OCI-LY7 (cell line): ENCODE results near the gene TRIM28. TPM values are rescaled to one million over a fixed set of nuclear protein-coding genes. Genes with fewer than 3 reads are reported as not detected.

Experiments
- Bru-seq: library from RNA; stranded (reverse); fragments of 400-500 nt; gene quantifications from one replicate; lab custom pipeline; 2021; lab: Mats Ljungman, UMichigan
- BruChase-seq, 2 experiments: library from RNA; stranded (reverse); fragments of 400-500 nt; gene quantifications; one replicate each; lab custom pipeline; 2021; lab: Mats Ljungman, UMichigan
- BruUV-seq: library from RNA; stranded (reverse); fragments of 400-500 nt; replicated peaks from 2 replicates; lab custom pipeline; 2021; lab: Mats Ljungman, UMichigan
- CTCF ChIA-PET: fragments of 300-600 bp; sonication (Branson Sonifier 250); formaldehyde crosslinking; loops from one replicate; lab custom pipeline; 2022; ENCODE audit warnings: antibody characterized with exemption; ENCODE audit not compliant: unreplicated experiment; lab: Charles Lee
- POLR2A ChIA-PET: fragments of 300-600 bp; sonication (Branson Sonifier 250); formaldehyde crosslinking; loops from one replicate; lab custom pipeline; 2022; ENCODE audit warnings: antibody characterized with exemption; lab: Charles Lee
- DNase-seq: peaks from one replicate; pipeline ENCODE4 v3.0.0-alpha.2; 2015; ENCODE audit warnings: low spot score
- H2AFZ ChIP-seq: fragments of 200-600 bp; sonication (generic), shearing (Covaris generic); 2 replicates; pipeline ENCODE4 v1.6.1; 2014; ENCODE audit warnings: mild to moderate bottlenecking, antibody characterized with exemption, low read length, moderate library complexity
- H3K27ac ChIP-seq: fragments of 200-600 bp; sonication (generic); 2 replicates; pipeline ENCODE4 v1.5.1; 2014; ENCODE audit warnings: mixed run types, low read depth, mild to moderate bottlenecking, moderate library complexity, low read length, inconsistent platforms; ENCODE audit not compliant: poor library complexity, severe bottlenecking
- H3K36me3 ChIP-seq: fragments of 200-600 bp; sonication (generic); 2 replicates; pipeline ENCODE4 v1.6.1; 2014; ENCODE audit warnings: mild to moderate bottlenecking, antibody characterized with exemption, low read length, moderate library complexity, mixed read lengths; ENCODE audit not compliant: insufficient read depth
- H3K4me1 ChIP-seq: fragments of 200-600 bp; sonication (generic); 2 replicates; pipeline ENCODE4 v1.5.1; 2014; ENCODE audit warnings: mild to moderate bottlenecking, low read length; ENCODE audit not compliant: insufficient read depth, poor library complexity, severe bottlenecking
- H3K4me2 ChIP-seq: fragments of 200-600 bp; sonication (generic); 2 replicates; pipeline ENCODE4 v1.6.1; 2014; ENCODE audit warnings: mild to moderate bottlenecking, low read length
- H3K4me3 ChIP-seq: fragments of 200-600 bp; sonication (generic); 2 replicates; pipeline ENCODE4 v1.5.1; 2014; ENCODE audit warnings: mild to moderate bottlenecking, low read depth, low read length; ENCODE audit not compliant: poor library complexity, severe bottlenecking
- H3K79me2 ChIP-seq: fragments of 200-600 bp; sonication (generic); 2 replicates; pipeline ENCODE4 v1.6.1; 2016; ENCODE audit warnings: low read depth, mild to moderate bottlenecking, low read length, moderate library complexity, mixed read lengths; ENCODE audit not compliant: insufficient read depth
- H3K9me2 ChIP-seq: fragments of 200-600 bp; sonication (generic); 2 replicates; pipeline ENCODE4 v1.6.1; 2016; ENCODE audit warnings: mild to moderate bottlenecking, low read length, mixed read lengths; ENCODE audit not compliant: insufficient read depth
- H3K9me3 ChIP-seq: fragments of 200-600 bp; sonication (generic); 2 replicates; pipeline ENCODE4 v1.6.1; 2014; ENCODE audit warnings: mild to moderate bottlenecking, mixed run types, low read length, mixed read lengths
- H4K20me1 ChIP-seq: fragments of 200-600 bp; sonication (generic); 2 replicates; pipeline ENCODE4 v1.6.1; 2014; ENCODE audit warnings: mild to moderate bottlenecking, antibody characterized with exemption, low read length, moderate library complexity, mixed read lengths; ENCODE audit not compliant: insufficient read depth
- CTCF ChIP-seq: fragments of 200-600 bp; sonication (generic); conservative IDR thresholded peaks from 2 replicates; pipeline ENCODE4 v1.5.1; 2014; ENCODE audit warnings: mild to moderate bottlenecking, antibody characterized with exemption, low read length, moderate library complexity, mixed read lengths
- EZH2phosphoT487 ChIP-seq: fragments of 200-600 bp; sonication (generic); IDR thresholded peaks from 2 replicates; pipeline ENCODE4 v1.6.1; 2018; ENCODE audit warnings: low read depth, borderline replicate concordance, mild to moderate bottlenecking, mixed run types, antibody characterized with exemption, low read length, moderate library complexity, mixed read lengths
- intact Hi-C: fragments of 100-400 bp; cut with micrococcal nuclease; formaldehyde crosslinking; loops from one replicate; pipeline ENCODE4 v1.10.0; 2022; ENCODE audit not compliant: unreplicated experiment
- long read RNA-seq: library from polyadenylated mRNA; stranded (forward); transcript quantifications from one replicate; pipeline ENCODE4 v2.0.0, GENCODE V29; 2022
- total RNA-seq, 2 experiments: library from RNA; depleted of rRNA in 1 of 2; stranded (reverse); fragments of >200 nt in 1 of 2; shearing (Covaris generic) in 1 of 2; gene quantifications; 2 replicates each; pipeline ENCODE4 v1.2.3, GENCODE V29; 2014 to 2022

The TRIM28 gene
- 551 and 729 TPM in 2 replicates for total RNA-seq (2014; rRNA removed; shearing (Covaris generic))
- 601 and 603 TPM in 2 replicates for total RNA-seq (2022)
- Bru-seq, nascent RNA, result percentile 94 among the genes with signal in this experiment
- percentile 99 among the genes with signal in this experiment for BruChase-seq, experiment 1, labeled RNA remaining after a 6-hour chase
- percentile 98 among the genes with signal in this experiment for BruChase-seq, experiment 2, labeled RNA remaining after a 2-hour chase
- long read RNA-seq, transcript TRIM28-201 (17 exons, 2,960 nt), result major isoform, 412 of 545 reads
- long read RNA-seq, transcript TRIM28-213 (4 exons, 714 nt), result minor isoform, 6 of 545 reads
- long read RNA-seq, partial matches to known transcripts, result 85 of 545 reads
- long read RNA-seq, other reads (novel, unspliced or antisense), result 42 of 545 reads

GRCh38 chr19:58543826-58544590, at the start of gene TRIM28:
Gene TRIM28 (plus strand): TSS chr19:58544064. CDS start chr19:58544758, 694 bp downstream.
- Histone ChIP-seq H3K9me2 (no peaks in the 10 kb centered on the region), H3K4me1 (peaks cover 20% of the 10 kb centered on the region), H3K79me2 (peaks cover 38% of the 10 kb centered on the region), H3K9me3 (no peaks in the 10 kb centered on the region), H3K27ac (peak within 1 kb of the TSS; percentile 87), H3K36me3 (peaks cover 43% of the 10 kb centered on the region), H4K20me1 (peaks cover 33% of the 10 kb centered on the region), H3K4me3 (peak within 1 kb of the TSS; percentile 94), H3K4me2 (peak within 1 kb of the TSS; percentile 98), H2AFZ (peak within 1 kb of the TSS; percentile 80)
- peak; percentile 98 for DNase-seq
- TF ChIP-seq CTCF (no peak), EZH2phosphoT487 (no peak)
- BruUV-seq, result no TSS peak
- ChIA-PET POLR2A (interaction anchor here (1.0 to 1.7 kb wide), 4 partner anchors 9 to 23 kb away, joined by 4 to 14 read pairs (median 8); partner anchors contain the start of genes CHMP2A and ZBTB45), CTCF (interaction anchor here (1.4 kb wide), 1 partner anchor 24 kb away, joined by 3 read pairs; the partner anchor contains the start of gene ZBTB45)
- intact Hi-C loops, result loop anchor here (1.0 kb wide), 3 partner anchors 15 to 29 kb away; partner anchors contain the start of genes MZF1 and ZBTB45

GRCh38 chr19:58497634-58498170, 46.2 kb upstream of the TRIM28 start:
- Histone ChIP-seq H3K4me2 (peak overlapping the region; percentile 98), H4K20me1 (no peaks in the 10 kb centered on the region), H3K79me2 (no peaks in the 10 kb centered on the region), H3K36me3 (no peaks in the 10 kb centered on the region), H3K9me3 (no peaks in the 10 kb centered on the region), H3K27ac (no peak overlapping the region), H2AFZ (no peak overlapping the region), H3K4me3 (peak overlapping the region; percentile 79), H3K9me2 (no peaks in the 10 kb centered on the region), H3K4me1 (peaks cover 15% of the 10 kb centered on the region)
- no peak for DNase-seq
- TF ChIP-seq CTCF (no peak), EZH2phosphoT487 (no peak)
- intact Hi-C loops, result no loop called here
- ChIA-PET POLR2A (no interaction called here), CTCF (no interaction called here)
- BruUV-seq, result no TSS peak
